PC-3 (cell line): ENCODE measurements around the gene SIL1.

ENCODE experiments used
- EZH2phosphoT487 ChIP-seq: fragments of 300-600 bp; sonication (generic); IDR thresholded peaks from 2 replicates; pipeline ENCODE4 v1.6.1; 2018; ENCODE audit warnings: mild to moderate bottlenecking, antibody characterized with exemption, low read length, borderline replicate concordance
- TF ChIP-seq, protein P1 (sequence below): fragments of 300-600 bp; sonication (generic); conservative IDR thresholded peaks from 2 replicates; pipeline ENCODE4 v1.5.1; 2017; ENCODE audit warnings: antibody characterized with exemption, low read depth, mild to moderate bottlenecking, low read length

DNA sequence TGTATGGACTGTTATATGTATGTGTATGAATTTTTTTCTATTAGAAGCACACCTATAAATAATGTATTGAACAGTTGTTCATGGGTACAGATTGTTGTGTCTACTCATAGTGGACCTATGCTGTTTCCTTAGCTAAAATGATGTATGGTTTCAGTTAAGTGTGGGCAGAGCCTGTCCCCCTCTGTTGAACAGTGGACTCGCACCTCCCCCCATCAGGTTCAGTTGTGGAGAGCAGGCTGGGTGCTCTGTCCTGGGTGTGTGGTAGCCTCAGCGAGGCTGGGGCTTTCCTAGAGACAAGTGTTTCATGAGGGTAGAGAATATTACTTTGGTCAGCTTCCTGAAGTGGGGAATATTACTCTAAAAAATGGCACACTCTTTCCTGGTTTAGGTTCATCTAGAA, 275.7 kb downstream of the SIL1 start:
- TF ChIP-seq, protein P1, sequence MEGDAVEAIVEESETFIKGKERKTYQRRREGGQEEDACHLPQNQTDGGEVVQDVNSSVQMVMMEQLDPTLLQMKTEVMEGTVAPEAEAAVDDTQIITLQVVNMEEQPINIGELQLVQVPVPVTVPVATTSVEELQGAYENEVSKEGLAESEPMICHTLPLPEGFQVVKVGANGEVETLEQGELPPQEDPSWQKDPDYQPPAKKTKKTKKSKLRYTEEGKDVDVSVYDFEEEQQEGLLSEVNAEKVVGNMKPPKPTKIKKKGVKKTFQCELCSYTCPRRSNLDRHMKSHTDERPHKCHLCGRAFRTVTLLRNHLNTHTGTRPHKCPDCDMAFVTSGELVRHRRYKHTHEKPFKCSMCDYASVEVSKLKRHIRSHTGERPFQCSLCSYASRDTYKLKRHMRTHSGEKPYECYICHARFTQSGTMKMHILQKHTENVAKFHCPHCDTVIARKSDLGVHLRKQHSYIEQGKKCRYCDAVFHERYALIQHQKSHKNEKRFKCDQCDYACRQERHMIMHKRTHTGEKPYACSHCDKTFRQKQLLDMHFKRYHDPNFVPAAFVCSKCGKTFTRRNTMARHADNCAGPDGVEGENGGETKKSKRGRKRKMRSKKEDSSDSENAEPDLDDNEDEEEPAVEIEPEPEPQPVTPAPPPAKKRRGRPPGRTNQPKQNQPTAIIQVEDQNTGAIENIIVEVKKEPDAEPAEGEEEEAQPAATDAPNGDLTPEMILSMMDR = no peak
- TF ChIP-seq EZH2phosphoT487 = no peak
